Glutamatergic neuron (in vitro differentiated cells): Measurements from ENCODE around the gene JPH2. TPM values are rescaled to one million over a fixed set of nuclear protein-coding genes. Genes with fewer than 3 reads are reported as not detected.

Source experiments
- DNase-seq: peaks from one replicate; pipeline ENCODE4 v3.0.0; 2022
- H3K27ac Mint-ChIP-seq: one replicate; pipeline ENCODE4 v1.8.0; 2020; ENCODE audit warnings: mild to moderate bottlenecking, mixed read lengths, inconsistent platforms; ENCODE audit not compliant: unreplicated experiment
- H3K27me3 Mint-ChIP-seq: one replicate; pipeline ENCODE4 v1.8.0; 2020; ENCODE audit warnings: mild to moderate bottlenecking, moderate library complexity, mixed read lengths, inconsistent platforms; ENCODE audit not compliant: unreplicated experiment
- H3K36me3 Mint-ChIP-seq: one replicate; pipeline ENCODE4 v1.8.0; 2020; ENCODE audit warnings: mild to moderate bottlenecking, mixed read lengths, inconsistent platforms; ENCODE audit not compliant: unreplicated experiment
- H3K4me1 Mint-ChIP-seq: one replicate; pipeline ENCODE4 v1.8.0; 2020; ENCODE audit warnings: mild to moderate bottlenecking, low read depth, mixed read lengths, inconsistent platforms; ENCODE audit not compliant: unreplicated experiment
- H3K4me3 Mint-ChIP-seq: one replicate; pipeline ENCODE4 v1.8.0; 2020; ENCODE audit warnings: mild to moderate bottlenecking, mixed read lengths, inconsistent platforms; ENCODE audit not compliant: unreplicated experiment
- H3K9me3 Mint-ChIP-seq: one replicate; pipeline ENCODE4 v1.8.0; 2020; ENCODE audit warnings: mild to moderate bottlenecking, moderate library complexity, mixed read lengths, inconsistent platforms; ENCODE audit not compliant: unreplicated experiment
- total RNA-seq: library from RNA; stranded (reverse); fragmentation: NEBNext Ultra II Directional; extraction: Animal tissue kit (Norgen Biotek cat#: 25700); gene quantifications from one replicate; pipeline ENCODE4 v1.2.1, GENCODE V29; 2021; ENCODE audit not compliant: unreplicated experiment
- TF ChIP-seq, protein P1 (sequence below): fragments of 200-600 bp; sonication (generic); IDR thresholded peaks from one replicate; pipeline ENCODE4 v1.5.0; 2021; ENCODE audit not compliant: partially characterized antibody, unreplicated experiment

The JPH2 gene
- total RNA-seq, 1 donor from 2014 or later, result 0.07 TPM

- Mint-ChIP-seq H3K27ac (no peak overlapping the region), H3K4me1 (peaks cover 3% of the 10 kb centered on the region), H3K4me3 (no peak overlapping the region), H3K27me3 (peaks cover 6% of the 10 kb centered on the region), H3K9me3 (no peaks in the 10 kb centered on the region), H3K36me3 (no peaks in the 10 kb centered on the region)
- TF ChIP-seq, protein P1, sequence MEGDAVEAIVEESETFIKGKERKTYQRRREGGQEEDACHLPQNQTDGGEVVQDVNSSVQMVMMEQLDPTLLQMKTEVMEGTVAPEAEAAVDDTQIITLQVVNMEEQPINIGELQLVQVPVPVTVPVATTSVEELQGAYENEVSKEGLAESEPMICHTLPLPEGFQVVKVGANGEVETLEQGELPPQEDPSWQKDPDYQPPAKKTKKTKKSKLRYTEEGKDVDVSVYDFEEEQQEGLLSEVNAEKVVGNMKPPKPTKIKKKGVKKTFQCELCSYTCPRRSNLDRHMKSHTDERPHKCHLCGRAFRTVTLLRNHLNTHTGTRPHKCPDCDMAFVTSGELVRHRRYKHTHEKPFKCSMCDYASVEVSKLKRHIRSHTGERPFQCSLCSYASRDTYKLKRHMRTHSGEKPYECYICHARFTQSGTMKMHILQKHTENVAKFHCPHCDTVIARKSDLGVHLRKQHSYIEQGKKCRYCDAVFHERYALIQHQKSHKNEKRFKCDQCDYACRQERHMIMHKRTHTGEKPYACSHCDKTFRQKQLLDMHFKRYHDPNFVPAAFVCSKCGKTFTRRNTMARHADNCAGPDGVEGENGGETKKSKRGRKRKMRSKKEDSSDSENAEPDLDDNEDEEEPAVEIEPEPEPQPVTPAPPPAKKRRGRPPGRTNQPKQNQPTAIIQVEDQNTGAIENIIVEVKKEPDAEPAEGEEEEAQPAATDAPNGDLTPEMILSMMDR, result no peak
- DNase-seq, result no peak
These were observed 89.3 kb downstream of the JPH2 start for GRCh38 chr20:44097521-44098255.

DNA sequence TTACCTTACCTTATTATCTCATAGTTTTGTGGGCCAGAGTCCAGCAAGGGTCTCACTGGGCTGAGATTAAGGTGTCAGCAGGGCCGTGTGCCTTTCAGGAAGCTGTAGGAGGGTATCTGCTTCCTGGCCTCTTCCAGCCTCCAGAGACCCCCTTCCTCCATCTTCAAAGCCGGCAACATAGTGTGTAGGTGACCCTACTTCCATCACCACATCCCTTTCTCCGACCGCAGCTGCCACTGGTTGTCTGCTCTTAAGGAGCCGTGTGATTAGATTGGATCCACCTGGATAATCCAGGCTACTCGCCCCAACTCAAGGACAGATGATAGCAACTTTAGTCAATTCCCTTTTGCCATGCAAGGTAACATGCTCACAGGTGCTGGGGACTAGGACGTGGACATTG is 91.2 kb downstream of the JPH2 start:
- Mint-ChIP-seq H3K4me3 (no peak overlapping the region), H3K27ac (no peak overlapping the region), H3K9me3 (no peaks in the 10 kb centered on the region), H3K4me1 (peaks cover 3% of the 10 kb centered on the region), H3K27me3 (peaks cover 6% of the 10 kb centered on the region), H3K36me3 (no peaks in the 10 kb centered on the region)
- TF ChIP-seq, protein P1, result no peak
- no peak for DNase-seq

GRCh38 chr20:44093249-44093582 is 93.8 kb downstream of the JPH2 start:
- TF ChIP-seq, protein P1, result peak; percentile 55
- no peak overlapping the region for H3K4me3 Mint-ChIP-seq
- no peaks in the 10 kb centered on the region for H3K36me3 Mint-ChIP-seq
- no peak overlapping the region for H3K27ac Mint-ChIP-seq
- DNase-seq, result no peak
- H3K27me3 Mint-ChIP-seq, result peaks cover 6% of the 10 kb centered on the region
- H3K9me3 Mint-ChIP-seq, result no peaks in the 10 kb centered on the region
- H3K4me1 Mint-ChIP-seq, result peaks cover 3% of the 10 kb centered on the region

GRCh38 chr20:44092551-44093248 is 94.3 kb downstream of the JPH2 start:
- TF ChIP-seq, protein P1, result peak; percentile 74
- Mint-ChIP-seq H3K4me1 (peaks cover 3% of the 10 kb centered on the region), H3K27ac (no peak overlapping the region), H3K36me3 (no peaks in the 10 kb centered on the region), H3K4me3 (no peak overlapping the region), H3K9me3 (no peaks in the 10 kb centered on the region), H3K27me3 (peaks cover 6% of the 10 kb centered on the region)
- no peak for DNase-seq

GRCh38 chr20:44091026-44091425 is 96.0 kb downstream of the JPH2 start:
- Mint-ChIP-seq H3K4me3 (no peak overlapping the region), H3K36me3 (no peaks in the 10 kb centered on the region), H3K27me3 (peaks cover 2% of the 10 kb centered on the region), H3K4me1 (peaks cover 3% of the 10 kb centered on the region), H3K27ac (no peak overlapping the region), H3K9me3 (no peaks in the 10 kb centered on the region)
- no peak for DNase-seq
- TF ChIP-seq, protein P1, result no peak
